ENCODE measurements around the gene OR56B1.

DNA sequence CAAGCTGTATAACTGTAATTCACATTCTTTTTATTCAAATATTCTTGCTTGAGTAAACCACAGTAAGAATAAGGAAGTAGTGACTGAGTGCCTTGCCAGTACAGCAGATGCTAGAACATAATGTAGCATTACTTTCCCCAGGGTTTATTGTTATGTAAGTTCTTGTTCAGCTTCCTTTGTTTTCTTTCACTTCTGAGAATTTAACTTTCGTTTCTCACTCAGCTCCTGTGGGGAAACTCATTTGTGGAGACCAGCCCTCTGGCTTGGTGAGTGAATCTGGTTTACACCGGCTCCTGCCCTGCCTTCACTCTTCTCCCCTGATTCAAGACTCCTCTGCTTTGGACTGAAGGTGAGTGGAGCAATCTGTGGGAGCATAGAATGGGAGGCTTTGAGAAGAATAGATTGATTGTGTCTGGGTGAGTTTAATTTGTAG lies 46.7 kb upstream of the OR56B1 start, which contains the start of gene TRIM22:
- TF ChIP-seq, protein P1, sequence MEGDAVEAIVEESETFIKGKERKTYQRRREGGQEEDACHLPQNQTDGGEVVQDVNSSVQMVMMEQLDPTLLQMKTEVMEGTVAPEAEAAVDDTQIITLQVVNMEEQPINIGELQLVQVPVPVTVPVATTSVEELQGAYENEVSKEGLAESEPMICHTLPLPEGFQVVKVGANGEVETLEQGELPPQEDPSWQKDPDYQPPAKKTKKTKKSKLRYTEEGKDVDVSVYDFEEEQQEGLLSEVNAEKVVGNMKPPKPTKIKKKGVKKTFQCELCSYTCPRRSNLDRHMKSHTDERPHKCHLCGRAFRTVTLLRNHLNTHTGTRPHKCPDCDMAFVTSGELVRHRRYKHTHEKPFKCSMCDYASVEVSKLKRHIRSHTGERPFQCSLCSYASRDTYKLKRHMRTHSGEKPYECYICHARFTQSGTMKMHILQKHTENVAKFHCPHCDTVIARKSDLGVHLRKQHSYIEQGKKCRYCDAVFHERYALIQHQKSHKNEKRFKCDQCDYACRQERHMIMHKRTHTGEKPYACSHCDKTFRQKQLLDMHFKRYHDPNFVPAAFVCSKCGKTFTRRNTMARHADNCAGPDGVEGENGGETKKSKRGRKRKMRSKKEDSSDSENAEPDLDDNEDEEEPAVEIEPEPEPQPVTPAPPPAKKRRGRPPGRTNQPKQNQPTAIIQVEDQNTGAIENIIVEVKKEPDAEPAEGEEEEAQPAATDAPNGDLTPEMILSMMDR (IDR thresholded peaks at IDR 0.05) = no peak
- TF ChIP-seq POLR2A (IDR thresholded peaks at IDR 0.05) = peak in 1 of 2 donors; percentile 18
